HG02973 (cell line): Measurements from ENCODE around the gene PFKL.

Experiments used
- ATAC-seq: cut with Tn5 transposase; IDR thresholded peaks from one replicate; pipeline ENCODE4 v1.9.1; 2021; ENCODE audit warnings: moderate library complexity; ENCODE audit not compliant: unreplicated experiment

Gene PFKL

DNA sequence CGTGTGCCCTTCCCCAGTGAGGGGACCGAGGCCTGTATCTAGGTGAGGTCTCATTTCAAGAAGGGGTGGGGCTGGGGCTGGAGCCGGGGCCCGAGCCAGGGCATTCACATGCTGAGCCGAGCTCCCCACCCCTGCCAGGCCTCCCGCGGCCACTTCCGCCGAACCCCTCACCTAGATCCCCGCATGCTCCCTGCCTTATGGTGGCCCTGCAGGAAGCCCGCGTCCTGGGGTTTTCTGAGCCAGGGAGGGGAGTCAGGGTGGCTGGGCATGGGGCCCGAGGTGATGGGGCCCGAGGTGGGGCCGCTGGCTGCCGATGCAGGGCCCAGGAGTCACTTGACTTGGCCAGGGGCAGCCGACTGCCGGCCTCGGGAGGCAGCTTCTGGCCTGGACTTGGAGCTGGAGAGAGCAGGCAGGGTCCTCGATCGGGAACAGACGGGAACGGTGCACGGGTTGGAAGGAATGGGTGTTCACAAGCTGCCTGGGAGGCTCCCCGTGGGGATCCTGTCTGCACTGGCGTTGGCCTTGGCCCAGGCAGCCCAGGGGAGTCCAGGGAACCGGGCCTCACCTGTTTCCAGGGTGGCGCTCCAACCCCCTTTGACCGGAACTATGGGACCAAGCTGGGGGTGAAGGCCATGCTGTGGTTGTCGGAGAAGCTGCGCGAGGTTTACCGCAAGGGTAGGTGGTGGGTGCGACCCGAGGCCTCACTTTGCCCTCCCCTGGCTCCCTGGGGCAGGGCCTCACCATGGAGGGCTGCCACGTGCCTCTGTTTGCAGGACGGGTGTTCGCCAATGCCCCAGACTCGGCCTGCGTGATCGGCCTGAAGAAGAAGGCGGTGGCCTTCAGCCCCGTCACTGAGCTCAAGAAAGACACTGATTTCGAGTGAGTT, 25.8 kb downstream of the PFKL start:
- no peak for ATAC-seq

- ATAC-seq = no peak
Measured at GRCh38 chr21:44326272-44326647, 26.4 kb downstream of the PFKL start.

- ATAC-seq = no peak
Measured at GRCh38 chr21:44326716-44327602, 27.1 kb downstream of the PFKL start.

- ATAC-seq = no peak
Measured at GRCh38 chr21:44327603-44327974, 27.7 kb downstream of the PFKL start.

DNA sequence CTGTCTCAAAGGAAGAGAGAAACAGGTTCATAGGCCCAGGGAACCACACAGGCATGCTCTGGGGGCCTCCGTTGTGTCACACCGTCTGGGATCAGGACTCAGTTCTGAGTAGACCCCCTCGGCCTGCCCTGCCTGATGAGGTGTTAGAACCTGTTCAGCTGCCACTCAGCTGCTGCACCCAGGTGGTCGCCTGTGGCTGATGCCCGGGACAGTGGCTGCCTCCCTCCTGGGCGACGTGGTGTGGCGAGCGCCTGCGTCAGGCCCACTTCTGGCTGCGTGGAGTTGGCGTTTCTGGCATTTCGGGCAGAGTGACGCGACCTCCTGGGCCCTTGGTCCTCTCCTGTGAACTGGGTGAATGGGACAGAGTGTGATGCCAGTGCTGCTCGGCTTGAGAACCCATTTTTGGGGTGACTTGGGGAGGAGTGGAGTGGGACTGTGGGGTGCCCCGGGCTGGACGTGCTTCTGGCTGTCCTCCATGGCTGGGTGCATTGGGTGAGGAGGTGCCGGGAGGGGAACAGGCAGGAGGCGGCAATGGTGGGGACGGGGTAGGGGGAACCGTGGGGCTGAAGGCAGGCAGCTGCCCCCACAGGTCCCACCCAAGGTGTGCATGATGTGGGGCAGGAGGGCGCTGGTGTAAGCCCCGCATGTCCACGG, 28.5 kb downstream of the PFKL start:
- ATAC-seq = no peak

GRCh38 chr21:44329086-44329889, 29.4 kb downstream of the PFKL start:
- ATAC-seq = no peak

- no peak for ATAC-seq
Measured at GRCh38 chr21:44329971-44330681, 30.3 kb downstream of the PFKL start.

DNA sequence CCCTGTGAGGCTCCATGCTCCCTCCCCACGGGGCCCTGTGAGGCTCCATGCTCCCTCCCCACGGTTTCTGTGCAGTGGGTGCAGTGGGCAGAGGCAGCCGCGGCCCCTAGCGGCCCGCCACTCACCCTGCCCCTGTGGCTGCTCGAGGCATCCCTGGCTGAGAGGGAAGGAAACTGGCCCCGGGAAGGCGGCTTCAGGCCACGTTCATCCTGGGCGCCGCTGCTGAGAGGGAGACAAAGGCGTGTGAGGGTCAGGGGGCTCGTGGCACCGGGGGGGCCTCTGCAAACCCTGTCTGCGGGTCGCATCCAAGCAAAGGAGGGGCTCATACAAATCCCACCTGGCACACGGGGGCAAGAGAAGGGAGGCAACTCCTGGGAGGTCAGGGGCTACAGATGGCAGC, 30.8 kb downstream of the PFKL start:
- ATAC-seq = no peak

DNA sequence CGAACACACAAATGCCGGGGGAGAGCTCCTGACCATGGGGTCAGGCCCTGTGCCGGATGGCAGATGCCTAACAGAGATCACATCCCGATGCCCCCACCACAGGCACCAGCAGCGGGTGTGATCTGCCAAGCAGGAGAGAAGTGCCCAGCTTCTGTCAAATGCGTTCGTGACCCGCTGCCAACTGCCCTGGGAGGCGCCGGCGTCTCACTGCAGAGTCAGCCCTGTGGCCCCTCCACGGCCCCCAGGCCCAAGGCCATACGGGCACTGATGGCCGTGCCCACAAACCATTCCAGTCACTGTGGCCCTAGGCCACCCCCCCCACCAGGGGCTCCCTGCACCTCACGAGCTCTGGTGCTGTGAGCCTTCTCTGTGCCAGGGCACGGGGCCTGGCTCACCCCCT, 31.4 kb downstream of the PFKL start:
- no peak for ATAC-seq

DNA sequence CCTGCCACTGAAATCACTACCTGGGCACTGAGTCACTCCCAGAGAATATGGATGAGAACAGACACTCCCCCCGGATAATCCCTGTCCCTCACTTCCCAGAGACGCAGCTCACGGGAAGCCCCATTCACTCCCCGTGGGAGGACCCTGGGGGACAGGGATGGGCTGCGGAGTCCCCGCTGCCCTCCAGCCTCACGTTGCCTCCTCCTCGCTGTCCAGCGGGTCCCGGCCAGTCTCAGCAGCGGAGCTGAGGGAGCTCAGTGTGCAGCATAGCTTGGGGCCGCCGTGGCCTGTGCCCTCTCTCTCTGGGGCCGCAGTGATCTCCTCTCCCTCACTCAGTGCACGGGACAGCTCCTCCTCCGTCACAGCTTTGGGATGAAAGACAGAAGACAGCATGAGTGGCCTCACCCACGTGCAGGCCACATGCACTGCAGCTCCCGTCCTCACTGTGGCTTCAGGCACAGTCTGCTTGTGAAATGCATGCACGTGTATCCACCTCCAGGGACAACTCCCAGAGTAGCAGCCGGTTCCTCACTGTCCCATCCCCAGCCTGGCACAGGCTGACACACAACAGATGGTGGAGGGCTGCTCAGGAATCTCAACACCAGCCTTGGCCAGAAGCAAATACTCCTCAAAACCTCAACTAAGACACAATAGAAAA, 31.9 kb downstream of the PFKL start:
- ATAC-seq = no peak

DNA sequence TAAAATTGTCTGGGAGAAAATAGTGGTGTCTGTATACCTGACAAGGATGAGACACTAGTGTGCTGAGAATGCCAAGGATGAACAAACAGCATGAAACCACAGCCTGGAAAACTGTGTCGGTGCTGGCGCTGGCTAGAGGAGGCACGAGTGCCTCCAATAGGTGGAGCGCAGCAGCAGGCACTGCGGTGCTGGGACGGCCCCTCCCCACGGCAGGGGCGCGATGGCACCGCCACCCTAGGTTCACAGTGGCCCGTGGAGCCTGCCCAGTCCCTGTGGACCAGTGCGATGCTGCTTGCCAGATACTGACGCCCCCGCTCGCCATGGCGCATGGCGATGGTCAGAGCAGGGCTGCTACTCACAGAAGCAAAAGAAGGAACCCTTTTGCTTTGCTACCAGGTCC, 32.5 kb downstream of the PFKL start:
- ATAC-seq = no peak

- ATAC-seq = no peak
Measured at GRCh38 chr21:44332965-44333364, 33.1 kb downstream of the PFKL start.

- ATAC-seq = no peak
Measured at GRCh38 chr21:44333509-44334328, 33.9 kb downstream of the PFKL start.

DNA sequence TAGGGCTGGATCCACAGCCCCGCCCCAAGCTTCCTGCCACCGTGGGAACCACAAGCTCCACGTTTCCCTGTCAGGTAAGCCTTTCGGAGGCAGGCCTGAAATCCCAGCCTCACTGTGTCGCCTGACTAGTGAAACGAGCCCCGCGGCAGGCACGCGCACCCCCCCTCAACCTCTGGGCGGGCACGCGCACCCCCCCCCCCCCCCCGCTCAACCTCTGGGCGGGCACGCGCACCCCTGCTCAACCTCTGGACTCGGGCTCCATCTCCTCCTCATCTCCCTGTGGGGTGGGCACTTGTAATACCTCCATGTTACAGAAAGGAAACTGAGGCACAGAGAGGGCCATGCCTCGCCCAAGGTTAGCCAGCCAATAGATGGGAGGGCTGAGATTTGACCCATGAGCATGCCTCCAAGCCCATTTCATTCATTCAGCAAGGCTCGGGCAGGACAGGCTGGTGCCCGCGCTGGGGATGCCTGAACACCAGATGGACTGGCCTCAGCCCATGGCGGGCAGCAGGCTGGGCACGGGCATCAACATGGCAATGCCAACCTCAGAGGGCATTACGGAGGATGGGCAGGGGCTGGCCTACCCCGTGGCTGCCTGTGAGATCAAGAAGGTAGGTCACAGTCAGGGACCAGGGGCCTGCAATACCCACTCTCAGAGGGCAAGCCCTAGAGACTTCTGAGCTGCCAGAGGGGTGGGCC, 34.6 kb downstream of the PFKL start:
- ATAC-seq = no peak

DNA sequence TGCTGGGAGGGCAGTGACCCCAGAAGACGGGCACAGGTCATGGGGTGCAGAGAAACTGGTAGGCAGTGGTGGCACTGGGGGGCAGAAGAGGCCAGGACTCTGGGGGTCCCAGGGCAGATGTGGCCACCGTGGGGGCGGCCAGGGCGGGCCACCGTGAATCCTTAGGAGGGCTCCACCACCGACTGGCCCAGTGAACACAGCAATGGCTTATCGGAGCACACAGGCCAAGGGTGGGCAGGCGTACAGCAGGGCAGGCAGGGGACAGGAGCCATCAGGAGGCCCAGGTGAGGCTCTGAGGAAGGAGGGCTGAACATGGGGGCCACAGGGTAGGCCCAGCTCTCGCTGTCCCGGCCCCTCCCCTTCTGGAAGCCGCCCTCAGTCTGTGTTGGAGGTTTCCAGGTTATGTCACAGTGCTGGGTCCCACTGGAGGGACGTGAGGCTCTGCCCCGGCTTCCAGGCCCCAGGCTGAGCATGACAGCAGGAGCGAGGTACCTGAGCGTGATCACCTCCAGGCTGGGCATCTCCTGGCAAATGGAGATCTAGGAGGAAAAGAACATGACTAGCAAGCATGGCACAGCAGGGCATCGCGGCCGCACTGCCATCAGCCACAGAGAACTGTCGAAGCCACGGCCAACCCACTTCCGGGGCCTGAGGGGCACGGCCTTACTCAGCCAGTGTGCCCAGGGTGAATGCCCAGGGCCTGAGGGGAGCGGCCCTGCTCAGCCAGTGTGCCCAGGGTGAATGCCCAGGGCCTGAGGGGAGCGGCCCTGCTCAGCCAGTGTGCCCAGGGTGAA, 35.6 kb downstream of the PFKL start:
- ATAC-seq = no peak

GRCh38 chr21:44337449-44337848, 37.6 kb downstream of the PFKL start:
- ATAC-seq = no peak
